ENCODE data around the gene IL6. TPM values are rescaled to one million over a fixed set of nuclear protein-coding genes. Genes with fewer than 3 reads are reported as not detected.
A peak's percentile ranks its signal among the peaks of the same experiment; 100 is the strongest.
"Not testable (repeated sequence)": the region's sequence is repeated elsewhere in the genome, so short reads cannot be mapped to it uniquely, and the experiment has no call there.

IL6 gene
- polyA plus RNA-seq (2011; rRNA removed) (25.7 and 31.0 TPM in 2 replicates), polyA minus RNA-seq (2011; rRNA and poly(A)+ RNA removed) (18.8 and 19.7 TPM in 2 replicates)

DNA sequence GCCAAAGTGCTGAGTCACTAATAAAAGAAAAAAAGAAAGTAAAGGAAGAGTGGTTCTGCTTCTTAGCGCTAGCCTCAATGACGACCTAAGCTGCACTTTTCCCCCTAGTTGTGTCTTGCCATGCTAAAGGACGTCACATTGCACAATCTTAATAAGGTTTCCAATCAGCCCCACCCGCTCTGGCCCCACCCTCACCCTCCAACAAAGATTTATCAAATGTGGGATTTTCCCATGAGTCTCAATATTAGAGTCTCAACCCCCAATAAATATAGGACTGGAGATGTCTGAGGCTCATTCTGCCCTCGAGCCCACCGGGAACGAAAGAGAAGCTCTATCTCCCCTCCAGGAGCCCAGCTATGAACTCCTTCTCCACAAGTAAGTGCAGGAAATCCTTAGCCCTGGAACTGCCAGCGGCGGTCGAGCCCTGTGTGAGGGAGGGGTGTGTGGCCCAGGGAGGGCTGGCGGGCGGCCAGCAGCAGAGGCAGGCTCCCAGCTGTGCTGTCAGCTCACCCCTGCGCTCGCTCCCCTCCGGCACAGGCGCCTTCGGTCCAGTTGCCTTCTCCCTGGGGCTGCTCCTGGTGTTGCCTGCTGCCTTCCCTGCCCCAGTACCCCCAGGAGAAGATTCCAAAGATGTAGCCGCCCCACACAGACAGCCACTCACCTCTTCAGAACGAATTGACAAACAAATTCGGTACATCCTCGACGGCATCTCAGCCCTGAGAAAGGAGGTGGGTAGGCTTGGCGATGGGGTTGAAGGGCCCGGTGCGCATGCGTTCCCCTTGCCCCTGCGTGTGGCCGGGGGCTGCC lies at the start of gene IL6:
Gene IL6 (plus strand): TSS at position 294 of the 807 bp plus-strand sequence. CDS start 63 bp downstream, at position 357.
- ChIA-PET POLR2A (interaction anchor here (0.5 to 1.4 kb wide), 9 partner anchors 54 to 514 kb away, joined by 3 to 9 read pairs (median 4); no protein-coding TSS in a partner anchor), CTCF (interaction anchor here (0.7 to 7.2 kb wide), 21 partner anchors 10 to 339 kb away, joined by 3 to 129 read pairs (median 4); no protein-coding TSS in a partner anchor)
- Histone ChIP-seq H3K27me3 (ENCODE audit: control insufficient read depth, insufficient read depth, low read length) (no peaks in the 10 kb centered on the region), H3K4me3 (ENCODE audit: low read depth, low read length) (peak within 1 kb of the TSS; percentile 62), H3K36me3 (ENCODE audit: control insufficient read depth, insufficient read depth, low read length) (no peaks in the 10 kb centered on the region)
- TF ChIP-seq, protein P1, sequence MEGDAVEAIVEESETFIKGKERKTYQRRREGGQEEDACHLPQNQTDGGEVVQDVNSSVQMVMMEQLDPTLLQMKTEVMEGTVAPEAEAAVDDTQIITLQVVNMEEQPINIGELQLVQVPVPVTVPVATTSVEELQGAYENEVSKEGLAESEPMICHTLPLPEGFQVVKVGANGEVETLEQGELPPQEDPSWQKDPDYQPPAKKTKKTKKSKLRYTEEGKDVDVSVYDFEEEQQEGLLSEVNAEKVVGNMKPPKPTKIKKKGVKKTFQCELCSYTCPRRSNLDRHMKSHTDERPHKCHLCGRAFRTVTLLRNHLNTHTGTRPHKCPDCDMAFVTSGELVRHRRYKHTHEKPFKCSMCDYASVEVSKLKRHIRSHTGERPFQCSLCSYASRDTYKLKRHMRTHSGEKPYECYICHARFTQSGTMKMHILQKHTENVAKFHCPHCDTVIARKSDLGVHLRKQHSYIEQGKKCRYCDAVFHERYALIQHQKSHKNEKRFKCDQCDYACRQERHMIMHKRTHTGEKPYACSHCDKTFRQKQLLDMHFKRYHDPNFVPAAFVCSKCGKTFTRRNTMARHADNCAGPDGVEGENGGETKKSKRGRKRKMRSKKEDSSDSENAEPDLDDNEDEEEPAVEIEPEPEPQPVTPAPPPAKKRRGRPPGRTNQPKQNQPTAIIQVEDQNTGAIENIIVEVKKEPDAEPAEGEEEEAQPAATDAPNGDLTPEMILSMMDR (IDR thresholded peaks at IDR 0.05; ENCODE audit: insufficient read depth, low read depth, low read length): no peak
- DNase-seq (ENCODE audit: low read depth): peak; percentile 79

DNA sequence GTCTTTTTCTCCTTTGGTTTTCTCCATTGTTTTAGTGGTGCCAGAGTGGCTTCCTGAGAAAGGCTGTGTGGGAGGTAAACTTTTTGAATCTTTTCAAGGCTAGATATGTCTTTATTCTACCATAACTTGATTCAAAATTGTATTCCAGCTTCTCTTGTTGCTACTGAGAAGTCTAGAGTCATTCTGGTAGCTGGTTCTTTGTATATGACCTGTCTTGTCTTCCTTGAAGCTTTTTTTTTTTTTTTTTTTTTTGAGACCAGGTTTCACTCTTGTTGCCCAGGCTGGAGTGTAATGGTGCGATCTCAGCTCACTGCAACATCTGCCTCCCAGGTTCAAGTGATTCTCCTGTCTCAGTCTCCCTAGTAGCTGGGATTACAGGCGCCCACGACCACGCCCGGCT lies 49.7 kb upstream of the IL6 start:
- H3K27me3 ChIP-seq (ENCODE audit: control insufficient read depth, insufficient read depth, low read length); POLR2A ChIA-PET; CTCF ChIA-PET: not testable (repeated sequence)

GRCh38 chr7:22677680-22678079 lies 49.3 kb upstream of the IL6 start:
- CTCF ChIA-PET: interaction anchor here (1.3 kb wide), 1 partner anchor 17 kb away, joined by 3 read pairs; no protein-coding TSS in a partner anchor
- Histone ChIP-seq H3K27me3 (ENCODE audit: control insufficient read depth, insufficient read depth, low read length) (no peaks in the 10 kb centered on the region), H3K4me3 (ENCODE audit: low read depth, low read length) (no peak overlapping the region), H3K36me3 (ENCODE audit: control insufficient read depth, insufficient read depth, low read length) (no peaks in the 10 kb centered on the region)
- POLR2A ChIA-PET: no interaction called here
- TF ChIP-seq, protein P1 (IDR thresholded peaks at IDR 0.05; ENCODE audit: insufficient read depth, low read depth, low read length): no peak
- no peak for DNase-seq (ENCODE audit: low read depth)

More for the DNA sequence above, 49.7 kb upstream of the IL6 start:
- not testable (repeated sequence) for H3K4me3 ChIP-seq (ENCODE audit: low read depth, low read length); H3K36me3 ChIP-seq (ENCODE audit: control insufficient read depth, insufficient read depth, low read length); DNase-seq (ENCODE audit: low read depth)

- H3K4me3 ChIP-seq (ENCODE audit: low read depth, low read length): no peak overlapping the region
Measured at GRCh38 chr7:22680482-22680911, 46.5 kb upstream of the IL6 start.

DNA sequence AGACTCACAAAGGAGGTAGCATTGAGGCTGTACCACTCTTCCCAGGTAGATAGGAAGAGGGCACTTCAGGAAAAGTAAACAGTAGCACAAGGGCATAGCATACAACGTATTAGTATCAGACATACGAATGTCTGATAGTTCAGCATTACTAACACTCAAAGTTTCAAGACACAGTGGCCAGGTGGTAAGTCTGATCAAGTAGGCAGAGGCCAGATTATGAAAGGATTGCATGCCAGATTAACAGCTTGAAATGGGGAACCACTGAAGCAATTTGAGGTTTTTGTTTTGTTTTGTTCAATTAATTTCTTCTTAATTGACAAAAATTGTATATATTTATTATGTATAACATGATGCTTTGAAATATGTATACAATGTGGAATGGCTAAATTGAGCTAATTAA lies 45.7 kb upstream of the IL6 start:
- DNase-seq (ENCODE audit: low read depth): no peak
- TF ChIP-seq, protein P1 (IDR thresholded peaks at IDR 0.05; ENCODE audit: insufficient read depth, low read depth, low read length): no peak
- Histone ChIP-seq H3K4me3 (ENCODE audit: low read depth, low read length) (no peak overlapping the region), H3K36me3 (ENCODE audit: control insufficient read depth, insufficient read depth, low read length) (no peaks in the 10 kb centered on the region), H3K27me3 (ENCODE audit: control insufficient read depth, insufficient read depth, low read length) (no peaks in the 10 kb centered on the region)
- ChIA-PET POLR2A (no interaction called here), CTCF (interaction anchor here (1.5 kb wide), 1 partner anchor 15 kb away, joined by 4 read pairs; no protein-coding TSS in a partner anchor)

More at GRCh38 chr7:22680482-22680911, 46.5 kb upstream of the IL6 start:
- TF ChIP-seq, protein P1 (IDR thresholded peaks at IDR 0.05; ENCODE audit: insufficient read depth, low read depth, low read length): no peak
- no peaks in the 10 kb centered on the region for H3K27me3 ChIP-seq (ENCODE audit: control insufficient read depth, insufficient read depth, low read length)
- DNase-seq (ENCODE audit: low read depth): no peak
- H3K36me3 ChIP-seq (ENCODE audit: control insufficient read depth, insufficient read depth, low read length): no peaks in the 10 kb centered on the region
- ChIA-PET CTCF (interaction anchor here (0.6 to 1.5 kb wide), 2 partner anchors 10 to 16 kb away, joined by 3 to 4 read pairs; no protein-coding TSS in a partner anchor), POLR2A (no interaction called here)
